ENCODE measurements around the gene FBXW7.

DNA sequence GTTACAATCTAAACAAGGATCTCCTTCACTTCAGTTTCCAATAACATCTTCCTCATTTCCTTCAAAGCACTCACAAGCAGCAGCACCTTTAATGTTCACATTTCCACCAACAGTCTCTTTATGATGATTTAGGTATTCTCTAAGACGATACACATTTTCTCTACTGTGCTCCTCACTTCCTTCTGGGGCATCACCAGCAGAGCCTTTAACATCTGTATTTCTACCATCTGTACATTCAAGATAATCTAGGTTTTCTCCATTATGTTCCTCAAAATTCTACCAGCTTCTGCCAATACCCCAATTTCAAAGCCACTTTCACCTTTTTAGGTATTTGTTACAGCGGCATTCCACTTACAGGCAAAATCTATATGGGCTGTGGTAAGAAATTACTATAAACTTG lies 80.6 kb downstream of the FBXW7 start:
- no peak for TF ChIP-seq RAD21 (IDR thresholded peaks at IDR 0.05; ENCODE audit: low read depth)
- no peak for TF ChIP-seq ZBTB7A (IDR thresholded peaks at IDR 0.05; ENCODE audit: low read depth)
- TF ChIP-seq CREB1 (IDR thresholded peaks at IDR 0.05; ENCODE audit: low read depth): no peak
- TF ChIP-seq MAX (IDR thresholded peaks at IDR 0.05): no peak
- no peak for TF ChIP-seq TAF1 (IDR thresholded peaks at IDR 0.05; ENCODE audit: low read depth)
- TF ChIP-seq USF1 (IDR thresholded peaks at IDR 0.05): no peak
- no peak for TF ChIP-seq REST (IDR thresholded peaks at IDR 0.05; ENCODE audit: low read depth)
- TF ChIP-seq EP300 (IDR thresholded peaks at IDR 0.05; ENCODE audit: borderline replicate concordance): no peak
- no peak for TF ChIP-seq NFIC (IDR thresholded peaks at IDR 0.05)
